ENCODE data around the gene KCNH1.

GRCh38 chr1:210920258-210920657 is 213.7 kb downstream of the KCNH1 start:
- TF ChIP-seq BHLHE40 (IDR thresholded peaks at IDR 0.05; ENCODE audit: low read depth, low read length) (no peak), RFX5 (IDR thresholded peaks at IDR 0.05; ENCODE audit: low read depth, low read length) (no peak), POLR2A (IDR thresholded peaks at IDR 0.05; ENCODE audit: low read depth, low read length) (no peak), CTCF (conservative IDR thresholded peaks at IDR 0.05; ENCODE audit: low read depth, low read length) (no peak), MXI1 (IDR thresholded peaks at IDR 0.05; ENCODE audit: borderline replicate concordance, low read depth, low read length) (no peak), USF2 (IDR thresholded peaks at IDR 0.05; ENCODE audit: low read depth, low read length) (no peak)
